Measurements from ENCODE around the gene KLHL36. TPM values are rescaled to one million over a fixed set of nuclear protein-coding genes. Genes with fewer than 3 reads are reported as not detected.

Gene KLHL36
- total and polyA plus RNA-seq, 8 donors = 23.8 to 50.9 (median 28.3) TPM

- Histone ChIP-seq H3K36me3 (no peaks in the 10 kb centered on the region), H3K9me3 (no peaks in the 10 kb centered on the region), H3K27me3 (no peaks in the 10 kb centered on the region), H3K27ac (no peak overlapping the region), H3K4me1 (peaks cover 0 to 5% of the 10 kb centered on the region in 2 donors), H3K4me3 (no peak overlapping the region)
- intact Hi-C loops (cut with DNase I) = loop anchor here in 1 of 2 donors (10.0 kb wide), 1 partner anchor 49 kb away; no protein-coding TSS in a partner anchor
- no peak for ATAC-seq
- TF ChIP-seq CTCF (IDR thresholded peaks at IDR 0.05) = no peak
- DNase-seq = no peak
Measured at GRCh38 chr16:84675884-84676283, 27.6 kb downstream of the KLHL36 start.

DNA sequence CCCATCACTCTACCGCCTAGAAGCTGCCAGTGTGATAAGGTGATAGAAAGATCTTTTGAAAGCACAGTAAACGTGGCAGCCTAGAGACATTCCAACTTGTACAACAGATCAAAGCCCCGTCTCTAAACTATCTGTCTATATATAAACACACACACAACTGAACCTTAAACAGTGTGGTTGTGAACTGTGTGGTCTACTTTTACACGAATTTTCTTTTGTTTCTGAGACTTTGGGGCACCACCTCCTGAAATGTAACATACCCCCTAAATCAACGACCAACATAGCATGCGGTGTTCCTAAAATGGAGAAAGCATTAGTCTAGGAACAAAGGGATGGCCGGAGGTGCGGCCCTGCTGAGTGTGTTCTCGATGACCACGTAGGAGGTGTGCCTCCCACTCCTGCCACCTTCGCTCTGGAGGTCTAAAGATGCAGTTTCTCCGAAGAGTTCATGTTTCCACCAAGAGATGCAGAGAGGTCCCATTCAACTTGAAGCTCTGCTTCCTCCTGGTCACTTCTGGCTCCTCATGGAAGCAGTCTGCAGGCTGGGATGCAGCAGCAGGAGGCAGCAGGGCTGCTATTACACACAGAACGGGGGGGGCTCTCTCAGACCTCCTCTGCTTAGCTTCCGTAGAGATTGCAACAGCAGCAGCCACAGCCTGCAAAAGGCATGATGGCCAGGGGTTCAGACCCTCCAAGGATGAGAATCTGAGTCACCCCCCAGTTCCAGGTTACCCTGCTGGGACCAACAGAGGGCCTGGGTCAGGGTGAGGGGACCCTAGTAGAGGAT lies 28.9 kb downstream of the KLHL36 start:
- Histone ChIP-seq H3K27me3 (no peaks in the 10 kb centered on the region), H3K4me3 (no peak overlapping the region), H3K36me3 (no peaks in the 10 kb centered on the region), H3K4me1 (peaks cover 0 to 5% of the 10 kb centered on the region in 2 donors), H3K9me3 (no peaks in the 10 kb centered on the region), H3K27ac (no peak overlapping the region)
- no peak for TF ChIP-seq CTCF (IDR thresholded peaks at IDR 0.05)
- DNase-seq (no peak), ATAC-seq (no peak)
- intact Hi-C loops (cut with DNase I) = loop anchor here in 1 of 2 donors (10.0 kb wide), 1 partner anchor 48 kb away; no protein-coding TSS in a partner anchor

GRCh38 chr16:84677849-84678248 lies 29.5 kb downstream of the KLHL36 start:
- Histone ChIP-seq H3K27ac (no peak overlapping the region), H3K9me3 (no peaks in the 10 kb centered on the region), H3K27me3 (no peaks in the 10 kb centered on the region), H3K36me3 (no peaks in the 10 kb centered on the region), H3K4me1 (peaks cover 0 to 5% of the 10 kb centered on the region in 2 donors), H3K4me3 (no peak overlapping the region)
- TF ChIP-seq CTCF (IDR thresholded peaks at IDR 0.05) = no peak
- DNase-seq (no peak), ATAC-seq (no peak)
- intact Hi-C loops (cut with DNase I) = loop anchor here in 1 of 2 donors (10.0 kb wide), 1 partner anchor 47 kb away; no protein-coding TSS in a partner anchor

DNA sequence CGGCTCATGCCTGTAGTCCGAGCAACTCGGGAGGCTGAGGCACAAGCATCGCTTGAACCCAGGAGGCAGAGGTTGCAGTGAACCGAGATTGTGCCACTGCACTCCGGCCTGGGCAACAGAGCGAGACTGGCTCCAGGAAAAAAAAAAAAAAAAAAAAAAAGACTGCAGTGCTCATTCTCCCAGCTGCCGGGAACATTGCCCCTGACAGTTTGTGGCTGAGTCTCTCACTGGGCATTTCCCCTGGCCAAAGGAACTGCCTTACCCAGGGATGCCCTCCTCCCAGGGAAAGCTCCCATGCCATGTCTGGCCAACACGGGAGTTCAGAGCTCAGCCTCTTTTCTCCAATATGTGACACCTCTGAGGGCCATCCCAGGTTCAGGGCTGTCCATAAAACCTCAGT lies 30.2 kb downstream of the KLHL36 start:
- H3K27me3 ChIP-seq = peaks cover 0 to 6% of the 10 kb centered on the region in 2 donors
- H3K9me3 ChIP-seq = no peaks in the 10 kb centered on the region
- ATAC-seq (no peak), DNase-seq (no peak)
- H3K36me3 ChIP-seq = no peaks in the 10 kb centered on the region
- TF ChIP-seq CTCF (IDR thresholded peaks at IDR 0.05) = no peak
- no peak overlapping the region for H3K4me3 ChIP-seq
- H3K4me1 ChIP-seq = peaks cover 0 to 5% of the 10 kb centered on the region in 2 donors
- intact Hi-C loops (cut with DNase I) = loop anchor here in 1 of 2 donors (10.0 kb wide), 1 partner anchor 46 kb away; no protein-coding TSS in a partner anchor
- no peak overlapping the region for H3K27ac ChIP-seq

GRCh38 chr16:84680165-84680842 lies 32.0 kb downstream of the KLHL36 start:
- peaks cover 0 to 5% of the 10 kb centered on the region in 2 donors for H3K4me1 ChIP-seq
- H3K9me3 ChIP-seq = no peaks in the 10 kb centered on the region
- H3K27ac ChIP-seq = no peak overlapping the region
- no peak for TF ChIP-seq CTCF (IDR thresholded peaks at IDR 0.05)
- intact Hi-C loops (cut with DNase I) = no loop called here
- peaks cover 0 to 14% of the 10 kb centered on the region in 2 donors for H3K27me3 ChIP-seq
- ATAC-seq (no peak), DNase-seq (no peak)
- no peaks in the 10 kb centered on the region for H3K36me3 ChIP-seq
- H3K4me3 ChIP-seq = no peak overlapping the region
